Measurements from ENCODE around the gene BABAM2.

Gene BABAM2

DNA sequence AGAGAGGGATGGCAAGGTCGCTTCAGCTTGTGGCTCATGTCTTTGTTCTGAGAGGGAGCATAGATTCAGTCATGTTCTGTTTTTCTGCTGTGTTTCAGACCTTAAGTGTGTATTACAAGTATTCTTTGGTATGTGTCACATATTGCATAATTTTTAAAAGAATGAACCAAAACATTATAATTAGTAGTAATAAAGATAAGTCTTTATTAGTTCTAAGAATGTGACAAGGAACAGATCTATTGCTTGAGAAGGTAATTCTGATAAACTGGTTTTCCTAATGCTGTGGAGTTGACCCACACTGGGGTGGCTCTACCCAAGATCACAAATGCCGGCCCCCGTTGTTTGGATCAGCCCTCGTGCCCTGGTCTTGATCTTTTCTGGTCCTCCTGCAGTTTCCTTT, 377.9 kb downstream of the BABAM2 start:
- DNase-seq = no peak

DNA sequence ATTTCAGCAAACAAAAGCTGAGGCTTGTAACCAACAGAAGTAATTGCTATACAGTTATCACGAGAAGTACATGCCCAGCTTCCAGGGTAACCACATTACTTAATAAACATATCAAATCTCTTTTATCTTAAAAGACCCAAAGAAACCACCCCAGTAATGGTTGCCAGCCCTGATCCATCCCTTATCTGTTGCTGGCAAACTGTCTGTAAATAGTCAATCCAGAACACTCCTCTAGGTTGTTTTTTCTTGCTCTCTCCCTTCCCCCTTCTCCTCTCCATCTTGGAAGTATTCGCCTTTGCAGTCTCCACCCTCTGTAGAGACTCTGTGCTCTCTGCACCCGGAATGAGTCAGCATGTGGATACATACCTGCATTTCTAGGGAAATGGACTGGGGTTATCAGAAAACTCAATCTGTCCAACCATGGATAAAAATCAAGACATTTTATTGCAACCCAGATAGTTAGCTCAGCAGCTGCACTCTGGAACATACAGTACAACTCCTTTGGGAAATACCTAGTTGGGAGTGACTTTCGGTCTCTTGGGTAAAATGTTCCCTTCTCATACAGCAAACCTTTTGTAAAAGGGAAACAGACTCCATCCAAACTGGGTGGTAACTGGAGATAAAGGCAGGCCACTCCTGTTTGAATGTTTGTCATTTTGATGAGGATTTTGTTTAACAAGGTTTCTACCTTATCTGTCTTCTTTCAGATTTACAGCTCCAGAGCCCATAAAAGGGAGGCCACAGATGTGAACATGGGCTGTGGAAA, 378.7 kb downstream of the BABAM2 start:
- DNase-seq = no peak

- DNase-seq = no peak
These were observed 380.1 kb downstream of the BABAM2 start for GRCh38 chr2:28270456-28271152.

DNA sequence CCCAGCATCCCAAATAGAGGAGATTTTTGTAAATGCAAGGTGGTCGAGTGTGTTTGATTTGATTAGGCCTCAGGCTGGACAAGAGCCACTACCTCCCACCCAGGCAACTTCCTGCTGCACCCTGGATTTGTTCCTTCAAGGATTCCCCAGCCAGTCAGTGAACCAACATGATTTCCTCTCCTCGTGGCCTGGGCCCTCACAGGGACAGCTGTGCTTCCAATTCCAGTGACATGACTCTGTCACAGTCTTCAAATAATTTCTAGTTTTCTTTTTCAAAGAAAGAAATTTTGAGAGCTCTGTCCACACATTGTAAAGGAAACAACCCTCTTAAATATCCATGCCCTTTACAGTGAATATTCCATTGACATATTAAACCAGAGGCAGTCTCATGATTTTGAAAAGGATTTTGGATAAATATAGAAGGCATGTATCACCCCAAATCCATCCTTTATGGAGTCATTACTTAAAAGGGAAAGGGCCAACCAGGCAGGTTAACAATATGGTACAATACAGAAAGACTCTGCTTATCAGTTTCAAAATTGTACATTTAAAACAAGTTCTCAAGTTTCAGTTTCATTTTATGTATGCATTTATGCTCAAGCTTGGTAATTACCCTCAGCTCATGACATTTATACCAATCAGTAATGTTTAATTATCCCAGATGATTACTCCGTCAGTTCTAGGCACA, 380.8 kb downstream of the BABAM2 start:
- no peak for DNase-seq

DNA sequence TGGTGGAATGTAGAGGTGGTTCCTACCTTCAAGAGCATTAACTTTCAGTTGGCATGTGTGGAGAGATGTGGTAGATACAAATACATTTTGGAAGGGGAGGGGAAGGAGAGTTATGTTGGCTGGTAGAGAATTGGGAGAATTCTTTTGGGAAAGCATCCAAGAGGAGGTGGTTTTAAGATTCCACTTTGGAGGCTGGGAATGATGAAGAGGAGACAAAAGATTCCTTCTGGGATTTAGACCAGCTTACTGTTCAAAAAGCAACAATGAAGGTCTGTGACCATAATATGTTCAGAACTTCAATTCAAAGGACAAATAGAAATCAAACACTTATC, 381.4 kb downstream of the BABAM2 start:
- DNase-seq = no peak

DNA sequence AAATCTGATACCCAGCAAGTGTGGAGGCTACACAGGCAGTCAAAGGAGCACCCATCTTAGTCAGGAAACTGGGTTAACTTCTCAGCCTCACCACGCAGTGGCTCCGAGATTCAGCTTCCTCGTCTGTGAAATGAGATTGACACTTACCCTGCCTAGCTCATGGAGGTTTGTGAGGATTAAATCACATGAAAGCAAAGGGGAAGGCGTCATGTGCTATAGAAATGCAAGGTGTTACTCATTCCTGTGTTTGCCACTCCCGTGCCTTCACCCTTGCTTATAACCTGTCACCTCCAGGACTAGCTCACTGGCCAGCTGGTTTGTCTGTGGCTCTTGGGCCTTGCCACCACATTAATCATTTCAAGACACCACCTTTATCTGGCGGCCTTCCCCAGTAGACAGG, 383.2 kb downstream of the BABAM2 start:
- DNase-seq = no peak

DNA sequence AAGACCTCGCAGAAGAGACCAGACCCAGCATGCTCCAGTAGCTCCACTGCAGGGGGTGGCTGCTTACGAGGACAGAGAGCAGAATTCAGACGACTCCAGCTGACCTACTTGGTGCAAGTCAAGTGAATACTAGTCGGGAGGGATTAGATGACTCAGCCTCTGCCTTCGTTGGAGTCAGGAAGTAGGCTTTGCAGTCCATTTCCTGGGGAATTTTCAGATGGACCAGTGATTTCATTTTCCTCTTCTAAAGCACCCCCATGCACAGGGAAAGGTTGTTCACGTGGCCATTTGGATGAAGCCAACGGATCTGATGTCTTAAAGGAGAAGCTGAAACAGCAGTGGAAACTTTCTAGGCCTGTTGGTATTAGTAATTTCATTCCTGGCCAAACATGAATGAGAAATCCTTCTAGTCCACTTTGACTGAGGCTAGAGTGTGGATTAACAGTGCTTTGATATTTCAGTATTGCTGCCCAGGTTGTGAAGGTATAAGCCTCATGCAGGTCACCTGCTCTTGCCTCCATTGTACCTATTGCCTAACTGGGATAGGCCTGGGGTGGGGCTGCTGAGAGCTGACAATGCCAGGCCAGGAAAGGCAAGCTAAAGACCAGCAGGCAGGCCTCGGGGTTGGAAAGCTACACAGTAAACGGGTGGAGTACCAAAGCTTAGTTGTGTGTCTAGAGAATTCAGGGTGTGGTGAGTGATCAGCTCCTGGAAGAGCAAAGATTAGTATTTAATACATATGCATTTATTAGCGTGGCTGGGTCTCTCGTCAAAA, 384.6 kb downstream of the BABAM2 start:
- no peak for DNase-seq

DNA sequence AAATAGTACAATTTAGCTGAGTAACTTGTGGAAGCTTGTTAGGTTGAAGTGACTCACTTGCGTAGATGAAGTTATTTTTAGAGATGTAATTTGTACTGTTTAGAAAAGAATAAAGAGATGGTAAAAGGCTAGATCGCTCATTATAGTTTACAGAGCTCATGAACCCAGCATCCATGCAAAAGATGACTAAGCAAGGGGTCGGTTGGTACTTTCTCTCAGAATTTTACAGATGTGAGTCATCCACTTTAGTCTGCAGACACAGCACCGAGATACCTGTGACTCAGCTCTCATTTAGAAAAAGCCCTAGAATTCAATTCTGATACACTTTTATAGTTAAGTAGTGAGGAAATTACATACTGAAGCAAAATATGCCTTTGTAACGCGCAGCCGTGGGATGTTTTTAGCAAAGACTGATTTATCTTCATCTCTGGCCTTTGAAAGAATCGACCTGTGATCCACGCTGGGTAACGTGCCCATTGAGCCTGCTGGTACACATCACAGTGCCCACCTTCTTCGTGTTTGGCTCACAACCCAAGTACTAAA, 385.6 kb downstream of the BABAM2 start:
- no peak for DNase-seq

DNA sequence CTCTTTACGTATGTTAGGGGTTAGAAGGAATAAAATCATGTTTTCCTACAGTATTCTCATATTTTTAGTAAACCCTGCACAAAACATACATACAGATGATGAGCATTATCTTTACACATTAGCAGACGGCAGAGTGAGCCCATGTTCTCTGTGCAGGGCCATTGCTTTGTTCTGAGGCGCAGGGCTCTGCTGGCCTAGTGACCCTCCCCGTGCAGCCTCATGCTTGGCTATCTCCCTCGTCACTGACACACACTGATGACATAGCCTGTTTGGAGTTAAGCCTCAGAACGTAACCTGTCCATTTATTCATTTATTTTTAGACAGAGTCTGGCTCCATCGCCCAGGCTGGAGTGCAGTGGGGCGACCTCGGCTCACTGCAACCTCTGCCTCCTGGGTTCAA, 386.3 kb downstream of the BABAM2 start:
- DNase-seq = no peak

DNA sequence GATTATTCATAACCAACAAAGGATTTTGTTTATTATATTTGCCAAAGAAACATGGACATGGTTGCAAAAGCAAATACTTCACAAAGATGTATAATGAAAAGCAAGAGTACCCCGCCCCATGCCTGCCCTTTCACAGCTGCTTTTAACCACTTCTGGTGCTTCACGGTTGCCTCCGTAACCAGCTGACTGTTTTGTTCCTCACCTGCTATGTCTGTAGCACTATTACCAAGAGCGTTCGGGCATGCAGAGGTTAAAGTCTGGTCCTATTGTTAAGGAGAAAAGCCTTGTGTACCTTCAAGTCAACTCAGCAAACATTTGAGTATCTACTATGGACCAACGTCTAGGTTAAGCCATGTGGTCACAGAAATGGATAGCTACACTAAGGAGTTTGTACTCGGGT, 386.9 kb downstream of the BABAM2 start:
- peak; percentile 33 to 70 for DNase-seq

GRCh38 chr2:28279371-28279770, 388.8 kb downstream of the BABAM2 start:
- no peak for DNase-seq

DNA sequence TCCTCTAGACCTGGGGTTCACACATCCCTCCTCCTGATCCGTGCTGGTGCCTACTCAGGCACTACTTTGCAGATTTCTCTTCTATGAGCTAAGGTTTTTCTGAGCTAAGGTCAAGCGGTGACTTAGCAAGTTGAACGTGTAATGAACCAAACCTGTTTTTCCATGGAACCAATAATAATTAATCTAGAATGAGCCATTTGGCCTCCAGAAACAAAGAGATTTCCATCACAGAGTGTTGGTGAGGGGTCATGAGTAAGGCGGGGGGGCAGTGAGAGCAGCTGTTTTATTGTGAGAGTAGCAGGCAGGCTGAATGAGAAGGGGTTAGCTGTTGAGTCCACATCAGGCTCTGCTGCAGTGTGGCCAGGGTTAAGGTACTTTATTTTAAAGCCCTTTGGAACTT, 390.1 kb downstream of the BABAM2 start:
- no peak for DNase-seq

- DNase-seq = no peak
These were observed 391.2 kb downstream of the BABAM2 start for GRCh38 chr2:28281739-28282138.

- DNase-seq = no peak
These were observed 391.7 kb downstream of the BABAM2 start for GRCh38 chr2:28282248-28282647.

- DNase-seq = no peak
These were observed 392.5 kb downstream of the BABAM2 start for GRCh38 chr2:28282861-28283646.

DNA sequence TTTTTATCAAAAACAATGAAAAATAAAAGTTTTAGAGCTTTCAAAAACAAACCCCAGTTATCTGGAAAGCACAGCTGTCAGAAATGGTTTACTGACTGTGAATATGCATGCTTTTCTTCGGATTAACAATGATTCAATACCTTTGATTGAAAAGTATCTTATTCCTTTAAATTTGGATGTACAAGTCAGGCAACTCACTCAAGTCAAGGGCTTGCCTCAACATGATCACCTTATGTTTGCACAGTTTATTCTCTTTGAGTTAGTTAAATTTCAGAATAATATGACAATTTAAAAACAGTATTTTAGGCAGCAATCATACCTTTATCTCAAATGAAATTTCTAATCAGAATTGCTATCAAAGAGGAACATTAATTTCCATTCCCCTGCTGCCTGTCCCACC, 393.3 kb downstream of the BABAM2 start:
- no peak for DNase-seq

DNA sequence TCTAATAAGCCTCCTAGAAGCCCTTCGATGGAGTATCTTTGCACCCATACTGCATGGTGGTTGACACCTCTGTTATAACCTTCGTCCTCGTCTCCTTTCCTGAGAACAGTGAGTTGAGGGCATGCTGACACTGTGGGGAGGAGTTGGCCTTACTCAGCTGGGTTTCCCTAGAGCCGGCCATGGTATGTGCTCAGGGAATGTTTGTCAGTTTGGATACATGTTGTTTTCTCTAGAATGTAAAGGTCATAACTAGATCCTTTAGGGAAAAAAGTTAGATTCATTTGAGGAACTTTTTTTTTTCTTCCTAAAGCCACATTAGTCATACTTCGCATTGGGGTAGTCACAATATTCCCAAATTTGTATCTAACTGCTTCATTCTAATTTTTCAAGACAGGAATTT, 396.1 kb downstream of the BABAM2 start:
- DNase-seq = no peak

- DNase-seq = no peak
These were observed 396.9 kb downstream of the BABAM2 start for GRCh38 chr2:28287256-28287915.

DNA sequence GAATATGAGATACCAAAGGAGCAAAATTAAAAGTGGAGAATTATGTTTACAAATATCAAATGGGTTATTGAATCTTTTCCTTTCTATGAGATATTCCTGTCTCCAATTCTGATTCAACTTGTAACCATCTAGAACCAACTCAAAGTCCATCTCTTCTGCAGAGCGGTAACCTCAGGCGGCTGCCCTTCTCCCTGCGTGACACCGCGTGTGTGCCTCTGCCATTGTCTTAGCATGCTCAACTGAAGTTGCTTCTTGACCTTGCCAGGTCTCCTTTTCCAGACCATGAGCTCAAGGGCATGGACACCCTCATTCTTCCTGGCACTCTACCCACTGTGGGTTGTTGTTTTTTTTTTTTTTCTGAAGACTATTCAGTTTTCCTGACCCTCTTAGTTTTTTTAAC, 398.1 kb downstream of the BABAM2 start:
- DNase-seq = no peak

DNA sequence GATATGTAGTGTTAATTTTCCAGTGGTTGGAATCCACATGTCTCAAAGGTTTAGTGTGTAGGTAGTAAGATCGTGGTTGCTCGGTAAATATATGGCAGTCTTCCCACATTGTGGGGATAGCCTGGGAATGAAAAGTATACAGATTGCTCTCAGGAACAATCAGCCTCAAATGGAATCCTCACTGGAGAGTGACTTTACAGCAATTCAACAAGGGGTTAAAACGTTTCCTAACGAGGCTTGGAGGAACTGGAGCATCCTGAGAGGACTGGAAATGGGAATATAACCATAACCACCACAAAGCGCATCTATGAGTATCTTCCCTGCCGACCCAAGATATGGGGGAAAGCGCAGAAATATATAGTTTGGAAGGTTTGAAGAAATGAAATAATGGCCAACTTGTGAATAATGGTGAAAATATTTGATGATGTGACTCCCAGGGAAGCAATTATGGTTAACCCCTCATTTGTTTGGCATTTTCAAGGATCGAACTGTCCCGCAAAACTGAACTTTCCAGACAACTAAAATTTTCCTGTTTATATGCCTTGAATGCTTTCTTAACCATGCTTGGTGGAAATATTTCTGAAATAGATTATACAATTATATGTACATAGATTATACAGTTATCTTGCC, 401.4 kb downstream of the BABAM2 start:
- no peak for DNase-seq

- DNase-seq = no peak
These were observed 402.0 kb downstream of the BABAM2 start for GRCh38 chr2:28292491-28292890.
